K562 (cell line): ENCODE measurements around the gene STX2. TPM values are rescaled to one million over a fixed set of nuclear protein-coding genes. Genes with fewer than 3 reads are reported as not detected.

Experiments used
- ARID2 ChIP-seq: fragments of 450-650 bp; IDR thresholded peaks from 2 replicates; pipeline ENCODE4 v1.6.1; 2017; ENCODE audit warnings: antibody characterized with exemption, mild to moderate bottlenecking
- HMG20B ChIP-seq: fragments of 250-450 bp; sonication (Bioruptor Pico); IDR thresholded peaks from 2 replicates; pipeline ENCODE4 v1.5.0; 2021; ENCODE audit warnings: mild to moderate bottlenecking
- HNRNPH1 ChIP-seq: fragments of 200-400 bp; formaldehyde crosslinking; optimal IDR thresholded peaks from 2 replicates; pipeline ENCODE3; 2017; ENCODE audit warnings: low read depth, mild to moderate bottlenecking, low read length, moderate library complexity
- KAT7 ChIP-seq: sonication (generic); formaldehyde crosslinking; IDR thresholded peaks from 2 replicates; pipeline ENCODE4 v1.8.0; 2022; ENCODE audit warnings: missing genetic modification reagents, mild to moderate bottlenecking, borderline replicate concordance
- LARP7 ChIP-seq: fragments of 450-650 bp; IDR thresholded peaks from 2 replicates; pipeline ENCODE4 v1.6.1; 2016
- RFX7 ChIP-seq: fragments of 250-450 bp; sonication (Bioruptor Pico); IDR thresholded peaks from 2 replicates; pipeline ENCODE4 v1.5.1; 2021; ENCODE audit warnings: mild to moderate bottlenecking
- TBP ChIP-seq: optimal IDR thresholded peaks from 2 replicates; pipeline ENCODE3; 2011; ENCODE audit warnings: low read depth, low read length, improper control_type of control experiment
- ZFPM2 ChIP-seq: fragments of 250-450 bp; sonication (Bioruptor Pico); IDR thresholded peaks from 2 replicates; pipeline ENCODE4 v1.5.1; 2022; ENCODE audit warnings: mild to moderate bottlenecking
- ZNF609 ChIP-seq: sonication (generic); formaldehyde crosslinking; IDR thresholded peaks from 2 replicates; pipeline ENCODE4 v1.8.1; 2023; ENCODE audit warnings: missing genetic modification reagents, mild to moderate bottlenecking, borderline replicate concordance
- polyA plus RNA-seq, 8 experiments: library from polyadenylated mRNA; depleted of rRNA in 4 of 8; stranded (reverse) in 5 of 8; unstranded in 3 of 8; fragments of >200 nt; fragmentation: Nextera tagmentation in 2 of 8; fragmentation: Illumina TruSeq in 1 of 8; extraction: Ambion mirVana in 2 of 8; extraction: Trizol in 1 of 8; gene quantifications; 2 replicates each; pipeline versions ENCODE4 v1.2.1 to v1.2.3, GENCODE V29; 2011 to 2014; ENCODE audit warnings: inconsistent platforms in 1 of 8, missing spikeins in 1 of 8
- total RNA-seq, 7 experiments: library from RNA; depleted of rRNA in 6 of 7; stranded (reverse); fragments of >200 nt in 6 of 7; fragmentation: Illumina TruSeq in 2 of 7; extraction: Trizol in 2 of 7; gene quantifications; 2 replicates each; pipeline versions ENCODE4 v1.2.1 to v1.2.3, GENCODE V29; 2011 to 2021; ENCODE audit warnings: low replicate concordance in 1 of 7
- TF ChIP-seq, protein P1 (sequence below): fragments of 250-450 bp; sonication (Bioruptor Pico); IDR thresholded peaks from 2 replicates; pipeline ENCODE4 v1.4.0; 2020; ENCODE audit warnings: mild to moderate bottlenecking

STX2 gene
- total and polyA plus RNA-seq, 9 of the 15 experiments (the other 6 are each of a cell fraction or from before 2014, with no cell fraction given) = 22.2 to 54.6 (median 30.8) TPM

DNA sequence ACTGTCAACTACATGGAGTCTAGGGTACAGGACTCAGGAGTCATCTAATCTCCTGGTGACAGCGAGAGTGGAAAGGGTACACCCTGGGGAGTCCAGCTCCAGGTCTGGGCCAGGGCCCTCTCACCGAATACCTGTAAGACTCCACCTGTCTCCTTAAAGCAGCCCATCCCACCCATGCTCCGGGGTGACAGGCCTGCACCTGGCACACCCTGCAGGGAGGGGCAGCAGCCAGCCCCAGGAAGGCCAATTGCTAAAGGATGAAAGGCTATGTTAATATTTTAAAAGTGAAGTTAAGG is 45.5 kb downstream of the STX2 start (continued):
- TF ChIP-seq TBP = no peak
- TF ChIP-seq ARID2 = no peak
- TF ChIP-seq, protein P1, sequence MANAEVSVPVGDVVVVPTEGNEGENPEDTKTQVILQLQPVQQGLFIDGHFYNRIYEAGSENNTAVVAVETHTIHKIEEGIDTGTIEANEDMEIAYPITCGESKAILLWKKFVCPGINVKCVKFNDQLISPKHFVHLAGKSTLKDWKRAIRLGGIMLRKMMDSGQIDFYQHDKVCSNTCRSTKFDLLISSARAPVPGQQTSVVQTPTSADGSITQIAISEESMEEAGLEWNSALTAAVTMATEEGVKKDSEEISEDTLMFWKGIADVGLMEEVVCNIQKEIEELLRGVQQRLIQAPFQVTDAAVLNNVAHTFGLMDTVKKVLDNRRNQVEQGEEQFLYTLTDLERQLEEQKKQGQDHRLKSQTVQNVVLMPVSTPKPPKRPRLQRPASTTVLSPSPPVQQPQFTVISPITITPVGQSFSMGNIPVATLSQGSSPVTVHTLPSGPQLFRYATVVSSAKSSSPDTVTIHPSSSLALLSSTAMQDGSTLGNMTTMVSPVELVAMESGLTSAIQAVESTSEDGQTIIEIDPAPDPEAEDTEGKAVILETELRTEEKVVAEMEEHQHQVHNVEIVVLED = no peak
- TF ChIP-seq ZNF609 (CRISPR knock-in tag) = no peak
- no peak for TF ChIP-seq HNRNPH1
- no peak for TF ChIP-seq HMG20B (CRISPR knock-in tag)
- no peak for TF ChIP-seq ZFPM2 (CRISPR knock-in tag)
- no peak for TF ChIP-seq RFX7
- TF ChIP-seq LARP7 = no peak
- no peak for TF ChIP-seq KAT7 (CRISPR knock-in tag)
- TF ChIP-seq, all 486 proteins: peak for 0
